GM12878 (cell line): Measurements from ENCODE around the gene RAD51. TPM values are rescaled to one million over a fixed set of nuclear protein-coding genes. Genes with fewer than 3 reads are reported as not detected.

ENCODE experiments used
- ATF7 ChIP-seq: fragments of 450-650 bp; IDR thresholded peaks from 2 replicates; pipeline ENCODE4 v1.6.1; 2016; ENCODE audit warnings: low read depth, mild to moderate bottlenecking
- BACH1 ChIP-seq: fragments of 450-650 bp; IDR thresholded peaks from 2 replicates; pipeline ENCODE4 v1.6.1; 2017; ENCODE audit warnings: mild to moderate bottlenecking, borderline replicate concordance
- KDM1A ChIP-seq: fragments of 200-600 bp; sonication (generic); IDR thresholded peaks from 2 replicates; pipeline ENCODE4 v1.6.1; 2016; ENCODE audit warnings: borderline replicate concordance
- RBBP5 ChIP-seq: fragments of 200-600 bp; sonication (generic); conservative IDR thresholded peaks from 2 replicates; pipeline ENCODE4 v1.6.1; 2016
- SMAD1 ChIP-seq: fragments of 450-650 bp; IDR thresholded peaks from 2 replicates; pipeline ENCODE4 v1.6.1; 2018; ENCODE audit warnings: mild to moderate bottlenecking, low read depth; ENCODE audit not compliant: partially characterized antibody
- SMAD5 ChIP-seq: IDR thresholded peaks from 2 replicates; pipeline ENCODE4 v1.6.1; 2016; ENCODE audit warnings: antibody characterized with exemption, low read depth
- SPI1 ChIP-seq: IDR thresholded peaks from 2 replicates; pipeline ENCODE4 v1.6.1; 2011; ENCODE audit warnings: low read depth, mild to moderate bottlenecking, low read length, moderate library complexity, borderline replicate concordance; ENCODE audit not compliant: insufficient read depth
- STAT1 ChIP-seq: fragments of 450-650 bp; conservative IDR thresholded peaks from 2 replicates; pipeline ENCODE4 v1.6.1; 2014; ENCODE audit warnings: antibody characterized with exemption, mild to moderate bottlenecking
- SUZ12 ChIP-seq: fragments of 200-600 bp; sonication (generic); IDR thresholded peaks from one replicate; pipeline ENCODE4 v1.6.1; 2018; ENCODE audit warnings: antibody characterized with exemption, mild to moderate bottlenecking; ENCODE audit not compliant: unreplicated experiment
- WRNIP1 ChIP-seq: IDR thresholded peaks from 2 replicates; pipeline ENCODE4 v1.6.1; 2011; ENCODE audit warnings: low read depth, low read length, improper control_type of control experiment, borderline replicate concordance
- polyA plus RNA-seq, 11 experiments: library from polyadenylated mRNA; depleted of rRNA in 4 of 11; unstranded in 6 of 11; stranded (reverse) in 5 of 11; fragments of >200 nt; fragmentation: Nextera tagmentation in 4 of 11; fragmentation: Illumina TruSeq in 1 of 11; extraction: Ambion mirVana in 4 of 11; extraction: Trizol in 1 of 11; gene quantifications; 1 replicate in 1 of 11; 2 replicates in 10 of 11; pipeline versions ENCODE4 v1.2.1 to v1.2.3, GENCODE V29; 2011 to 2016; ENCODE audit warnings: inconsistent platforms in 2 of 11, missing spikeins in 2 of 11, low read depth in 1 of 11
- total RNA-seq, 4 experiments: library from RNA; depleted of rRNA in 3 of 4; stranded (reverse); fragments of >200 nt in 3 of 4; fragmentation: Illumina TruSeq in 1 of 4; extraction: Trizol in 1 of 4; gene quantifications; 2 replicates each; pipeline versions ENCODE4 v1.2.1 to v1.2.3, GENCODE V29; 2013 to 2021
- TF ChIP-seq, protein P1 (sequence below): IDR thresholded peaks from 2 replicates; pipeline ENCODE4 v1.6.1; 2012; ENCODE audit warnings: low read depth, low read length, improper control_type of control experiment
- TF ChIP-seq, protein P2 (sequence below): IDR thresholded peaks from 2 replicates; pipeline ENCODE4 v1.6.1; 2012; ENCODE audit warnings: improper control_type of control experiment, low read depth, low read length; ENCODE audit not compliant: insufficient replicate concordance
- TF ChIP-seq, protein P3 (sequence below): IDR thresholded peaks from 2 replicates; pipeline ENCODE4 v1.6.1; 2012; ENCODE audit warnings: mild to moderate bottlenecking, low read depth, low read length

Gene RAD51
- total and polyA plus RNA-seq, 10 of the 15 experiments (the other 5 are each of a cell fraction or from before 2014, with no cell fraction given): 13.1 to 55.0 (median 30.6) TPM

DNA sequence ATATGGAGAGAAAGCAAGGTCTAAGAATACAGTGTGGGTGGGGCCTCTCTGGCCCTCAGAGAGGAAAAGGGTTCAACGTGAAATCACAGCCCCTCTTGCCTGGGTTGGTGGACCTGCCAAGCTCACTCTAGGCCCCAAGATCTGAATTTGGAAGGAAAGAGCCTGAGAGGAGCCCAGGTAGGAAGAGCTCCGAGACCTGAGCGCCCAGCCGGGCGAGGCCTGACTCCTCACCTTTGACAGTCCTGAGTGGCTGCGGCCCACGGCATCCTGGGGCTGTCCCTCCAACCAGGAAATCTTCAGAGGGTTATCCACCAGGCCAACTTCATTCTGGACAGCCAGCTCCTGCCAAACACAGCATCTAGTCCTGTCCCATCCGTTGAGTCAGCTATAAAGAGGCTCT, 78.5 kb downstream of the RAD51 start (continued):
- no peak for TF ChIP-seq BACH1
- TF ChIP-seq KDM1A: no peak
- no peak for TF ChIP-seq SMAD1
- TF ChIP-seq RBBP5: no peak
- TF ChIP-seq, protein P1, sequence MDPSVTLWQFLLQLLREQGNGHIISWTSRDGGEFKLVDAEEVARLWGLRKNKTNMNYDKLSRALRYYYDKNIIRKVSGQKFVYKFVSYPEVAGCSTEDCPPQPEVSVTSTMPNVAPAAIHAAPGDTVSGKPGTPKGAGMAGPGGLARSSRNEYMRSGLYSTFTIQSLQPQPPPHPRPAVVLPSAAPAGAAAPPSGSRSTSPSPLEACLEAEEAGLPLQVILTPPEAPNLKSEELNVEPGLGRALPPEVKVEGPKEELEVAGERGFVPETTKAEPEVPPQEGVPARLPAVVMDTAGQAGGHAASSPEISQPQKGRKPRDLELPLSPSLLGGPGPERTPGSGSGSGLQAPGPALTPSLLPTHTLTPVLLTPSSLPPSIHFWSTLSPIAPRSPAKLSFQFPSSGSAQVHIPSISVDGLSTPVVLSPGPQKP: no peak
- no peak for TF ChIP-seq WRNIP1
- TF ChIP-seq ATF7: no peak
- no peak for TF ChIP-seq SUZ12
- TF ChIP-seq STAT1: no peak
- TF ChIP-seq, protein P2, sequence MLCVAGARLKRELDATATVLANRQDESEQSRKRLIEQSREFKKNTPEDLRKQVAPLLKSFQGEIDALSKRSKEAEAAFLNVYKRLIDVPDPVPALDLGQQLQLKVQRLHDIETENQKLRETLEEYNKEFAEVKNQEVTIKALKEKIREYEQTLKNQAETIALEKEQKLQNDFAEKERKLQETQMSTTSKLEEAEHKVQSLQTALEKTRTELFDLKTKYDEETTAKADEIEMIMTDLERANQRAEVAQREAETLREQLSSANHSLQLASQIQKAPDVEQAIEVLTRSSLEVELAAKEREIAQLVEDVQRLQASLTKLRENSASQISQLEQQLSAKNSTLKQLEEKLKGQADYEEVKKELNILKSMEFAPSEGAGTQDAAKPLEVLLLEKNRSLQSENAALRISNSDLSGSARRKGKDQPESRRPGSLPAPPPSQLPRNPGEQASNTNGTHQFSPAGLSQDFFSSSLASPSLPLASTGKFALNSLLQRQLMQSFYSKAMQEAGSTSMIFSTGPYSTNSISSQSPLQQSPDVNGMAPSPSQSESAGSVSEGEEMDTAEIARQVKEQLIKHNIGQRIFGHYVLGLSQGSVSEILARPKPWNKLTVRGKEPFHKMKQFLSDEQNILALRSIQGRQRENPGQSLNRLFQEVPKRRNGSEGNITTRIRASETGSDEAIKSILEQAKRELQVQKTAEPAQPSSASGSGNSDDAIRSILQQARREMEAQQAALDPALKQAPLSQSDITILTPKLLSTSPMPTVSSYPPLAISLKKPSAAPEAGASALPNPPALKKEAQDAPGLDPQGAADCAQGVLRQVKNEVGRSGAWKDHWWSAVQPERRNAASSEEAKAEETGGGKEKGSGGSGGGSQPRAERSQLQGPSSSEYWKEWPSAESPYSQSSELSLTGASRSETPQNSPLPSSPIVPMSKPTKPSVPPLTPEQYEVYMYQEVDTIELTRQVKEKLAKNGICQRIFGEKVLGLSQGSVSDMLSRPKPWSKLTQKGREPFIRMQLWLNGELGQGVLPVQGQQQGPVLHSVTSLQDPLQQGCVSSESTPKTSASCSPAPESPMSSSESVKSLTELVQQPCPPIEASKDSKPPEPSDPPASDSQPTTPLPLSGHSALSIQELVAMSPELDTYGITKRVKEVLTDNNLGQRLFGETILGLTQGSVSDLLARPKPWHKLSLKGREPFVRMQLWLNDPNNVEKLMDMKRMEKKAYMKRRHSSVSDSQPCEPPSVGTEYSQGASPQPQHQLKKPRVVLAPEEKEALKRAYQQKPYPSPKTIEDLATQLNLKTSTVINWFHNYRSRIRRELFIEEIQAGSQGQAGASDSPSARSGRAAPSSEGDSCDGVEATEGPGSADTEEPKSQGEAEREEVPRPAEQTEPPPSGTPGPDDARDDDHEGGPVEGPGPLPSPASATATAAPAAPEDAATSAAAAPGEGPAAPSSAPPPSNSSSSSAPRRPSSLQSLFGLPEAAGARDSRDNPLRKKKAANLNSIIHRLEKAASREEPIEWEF: no peak
- TF ChIP-seq SPI1: no peak
- no peak for TF ChIP-seq SMAD5
- TF ChIP-seq, protein P3, sequence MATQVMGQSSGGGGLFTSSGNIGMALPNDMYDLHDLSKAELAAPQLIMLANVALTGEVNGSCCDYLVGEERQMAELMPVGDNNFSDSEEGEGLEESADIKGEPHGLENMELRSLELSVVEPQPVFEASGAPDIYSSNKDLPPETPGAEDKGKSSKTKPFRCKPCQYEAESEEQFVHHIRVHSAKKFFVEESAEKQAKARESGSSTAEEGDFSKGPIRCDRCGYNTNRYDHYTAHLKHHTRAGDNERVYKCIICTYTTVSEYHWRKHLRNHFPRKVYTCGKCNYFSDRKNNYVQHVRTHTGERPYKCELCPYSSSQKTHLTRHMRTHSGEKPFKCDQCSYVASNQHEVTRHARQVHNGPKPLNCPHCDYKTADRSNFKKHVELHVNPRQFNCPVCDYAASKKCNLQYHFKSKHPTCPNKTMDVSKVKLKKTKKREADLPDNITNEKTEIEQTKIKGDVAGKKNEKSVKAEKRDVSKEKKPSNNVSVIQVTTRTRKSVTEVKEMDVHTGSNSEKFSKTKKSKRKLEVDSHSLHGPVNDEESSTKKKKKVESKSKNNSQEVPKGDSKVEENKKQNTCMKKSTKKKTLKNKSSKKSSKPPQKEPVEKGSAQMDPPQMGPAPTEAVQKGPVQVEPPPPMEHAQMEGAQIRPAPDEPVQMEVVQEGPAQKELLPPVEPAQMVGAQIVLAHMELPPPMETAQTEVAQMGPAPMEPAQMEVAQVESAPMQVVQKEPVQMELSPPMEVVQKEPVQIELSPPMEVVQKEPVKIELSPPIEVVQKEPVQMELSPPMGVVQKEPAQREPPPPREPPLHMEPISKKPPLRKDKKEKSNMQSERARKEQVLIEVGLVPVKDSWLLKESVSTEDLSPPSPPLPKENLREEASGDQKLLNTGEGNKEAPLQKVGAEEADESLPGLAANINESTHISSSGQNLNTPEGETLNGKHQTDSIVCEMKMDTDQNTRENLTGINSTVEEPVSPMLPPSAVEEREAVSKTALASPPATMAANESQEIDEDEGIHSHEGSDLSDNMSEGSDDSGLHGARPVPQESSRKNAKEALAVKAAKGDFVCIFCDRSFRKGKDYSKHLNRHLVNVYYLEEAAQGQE: no peak
